Neutrophil (primary cell): Measurements from ENCODE around the gene NAA80.
"Not testable (repeated sequence)": the region's sequence is repeated elsewhere in the genome, so short reads cannot be mapped to it uniquely, and the experiment has no call there.

Experiments used
- H3K27ac ChIP-seq: fragments of 200-600 bp; sonication (generic); 2 replicates; pipeline ENCODE4 v1.5.1; 2016; ENCODE audit warnings: mild to moderate bottlenecking, moderate library complexity
- H3K27me3 ChIP-seq: fragments of 200-600 bp; sonication (generic); 2 replicates; pipeline ENCODE4 v1.6.0; 2016; ENCODE audit warnings: mild to moderate bottlenecking
- H3K36me3 ChIP-seq: fragments of 200-600 bp; sonication (generic); 2 replicates; pipeline ENCODE4 v1.5.1; 2017
- H3K4me1 ChIP-seq, 2 experiments: fragments of 200-600 bp in 1 of 2; sonication (generic) in 1 of 2; 1 replicate in 1 of 2; 2 replicates in 1 of 2; pipeline versions ENCODE4 v1.5.1 to v1.6.1; 2013 to 2016; ENCODE audit warnings: low read depth in 1 of 2, low read length in 1 of 2, mild to moderate bottlenecking in 1 of 2, moderate library complexity in 1 of 2; ENCODE audit not compliant: control insufficient read depth in 1 of 2, insufficient read depth in 1 of 2
- H3K4me3 ChIP-seq, 2 experiments: fragments of 200-600 bp in 1 of 2; sonication (generic) in 1 of 2; 1 replicate in 1 of 2; 2 replicates in 1 of 2; pipeline ENCODE4 v1.5.1; 2013 to 2016; ENCODE audit warnings: low read depth in 1 of 2, low read length in 1 of 2, mild to moderate bottlenecking in 1 of 2, moderate library complexity in 1 of 2
- H3K9me3 ChIP-seq: fragments of 200-600 bp; sonication (generic); 2 replicates; pipeline ENCODE4 v1.5.1; 2016
- CTCF ChIP-seq: fragments of 200-600 bp; sonication (generic); IDR thresholded peaks from 2 replicates; pipeline ENCODE4 v1.5.1; 2016; ENCODE audit warnings: antibody characterized with exemption

NAA80 gene

GRCh38 chr3:50316657-50317242 is 17.5 kb upstream of the NAA80 start:
- no peaks in the 10 kb centered on the region for H3K27me3 ChIP-seq
- no peaks in the 10 kb centered on the region for H3K9me3 ChIP-seq
- TF ChIP-seq CTCF: no peak
- H3K4me3 ChIP-seq: no peak overlapping the region
- H3K36me3 ChIP-seq: peaks cover 5% of the 10 kb centered on the region
- no peak overlapping the region for H3K27ac ChIP-seq
- peaks cover 34 to 49% of the 10 kb centered on the region in 2 experiments for H3K4me1 ChIP-seq

GRCh38 chr3:50314816-50315215 is 15.6 kb upstream of the NAA80 start:
- Histone ChIP-seq H3K9me3 (no peaks in the 10 kb centered on the region), H3K4me1 (peaks cover 23 to 31% of the 10 kb centered on the region in 2 experiments), H3K4me3 (no peak overlapping the region), H3K27ac (no peak overlapping the region), H3K36me3 (peaks cover 5% of the 10 kb centered on the region), H3K27me3 (no peaks in the 10 kb centered on the region)
- TF ChIP-seq CTCF: no peak

- TF ChIP-seq CTCF: no peak
- Histone ChIP-seq H3K27ac (peak overlapping the region; percentile 10), H3K4me3 (no peak overlapping the region)
Observed at GRCh38 chr3:50314342-50314741, 15.1 kb upstream of the NAA80 start.

GRCh38 chr3:50312041-50312440 is 12.8 kb upstream of the NAA80 start:
- H3K27ac ChIP-seq, H3K4me3 ChIP-seq, H3K9me3 ChIP-seq, H3K4me1 ChIP-seq, H3K36me3 ChIP-seq, H3K27me3 ChIP-seq: not testable (repeated sequence)

More at GRCh38 chr3:50314342-50314741, 15.1 kb upstream of the NAA80 start:
- Histone ChIP-seq H3K9me3 (no peaks in the 10 kb centered on the region), H3K4me1 (peaks cover 18 to 26% of the 10 kb centered on the region in 2 experiments), H3K27me3 (no peaks in the 10 kb centered on the region), H3K36me3 (peaks cover 5% of the 10 kb centered on the region)

- Histone ChIP-seq H3K4me1 (peaks cover 16 to 17% of the 10 kb centered on the region in 2 experiments), H3K9me3 (no peaks in the 10 kb centered on the region), H3K4me3 (no peak overlapping the region), H3K36me3 (no peaks in the 10 kb centered on the region), H3K27ac (peak overlapping the region; percentile 13), H3K27me3 (no peaks in the 10 kb centered on the region)
- no peak for TF ChIP-seq CTCF
Observed at GRCh38 chr3:50304601-50305000, 5.4 kb upstream of the NAA80 start.

- Histone ChIP-seq H3K4me1 (peaks cover 26 to 28% of the 10 kb centered on the region in 2 experiments), H3K27ac (no peak within 1 kb of the TSS), H3K9me3 (no peaks in the 10 kb centered on the region), H3K27me3 (no peaks in the 10 kb centered on the region), H3K36me3 (no peaks in the 10 kb centered on the region), H3K4me3 (no peak within 1 kb of the TSS)
- no peak for TF ChIP-seq CTCF
Observed at GRCh38 chr3:50303013-50303815, 4.0 kb upstream of the NAA80 start, which contains the start of gene HYAL1. HYAL1 (minus strand) TSS chr3:50303574; CDS start chr3:50302956, 618 bp downstream.
